HG03457 (cell line): ENCODE measurements around the gene EMC1.
"Not testable (repeated sequence)": the region's sequence is repeated elsewhere in the genome, so short reads cannot be mapped to it uniquely, and the experiment has no call there.

Experiments used
- ATAC-seq: cut with Tn5 transposase; IDR thresholded peaks from one replicate; pipeline ENCODE4 v1.9.1; 2021; ENCODE audit warnings: moderate number of reproducible peaks; ENCODE audit not compliant: unreplicated experiment

EMC1 gene

DNA sequence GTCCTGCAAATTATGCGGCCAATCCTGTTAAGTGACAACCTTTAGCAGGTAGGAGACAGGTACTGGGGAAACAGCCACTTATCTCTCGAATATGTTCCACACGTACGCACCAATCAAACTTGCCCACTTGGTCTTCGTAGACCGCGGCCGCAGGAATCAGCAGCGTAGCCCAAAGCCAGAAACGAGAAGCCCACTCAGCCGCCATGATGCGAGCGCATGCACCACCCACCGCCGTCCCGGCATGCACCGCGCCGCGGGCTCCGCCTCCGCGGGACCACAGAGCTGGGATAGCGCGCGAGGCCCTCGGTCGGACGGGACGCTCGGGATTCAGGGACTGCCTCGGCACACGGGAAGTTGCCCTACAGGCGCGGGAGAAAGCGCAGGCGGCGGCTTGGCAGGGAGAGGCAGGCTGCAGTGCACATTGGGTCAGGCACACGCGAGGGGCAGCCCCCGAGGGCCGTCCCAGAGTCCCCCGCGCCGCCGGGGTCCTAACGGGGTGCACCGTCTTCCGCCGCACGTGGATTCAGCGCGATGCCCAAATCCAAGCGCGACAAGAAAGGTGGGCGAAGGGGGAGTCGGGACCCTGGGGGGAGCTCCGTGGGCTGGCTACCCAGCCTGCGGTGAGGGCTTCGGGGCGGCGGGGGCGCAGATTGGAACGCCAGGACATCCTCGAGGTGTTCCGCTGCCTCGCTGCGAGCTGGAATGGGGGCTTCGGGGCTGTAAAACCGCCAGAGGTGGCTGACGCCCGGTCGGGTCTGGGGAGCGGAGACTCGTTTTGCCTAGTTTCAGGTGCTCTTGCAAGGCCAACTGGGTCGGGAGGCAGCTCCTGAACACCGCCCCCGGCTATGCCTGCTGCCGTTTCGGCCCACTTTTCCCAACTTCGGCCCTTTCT is at the start of gene EMC1, which contains the start of gene MRTO4:
TSS of gene EMC1 (minus strand) at position 220 of the 892 bp plus-strand sequence. CDS start at position 205, 15 bp downstream.
TSS of gene MRTO4 (plus strand) at position 501 of the 892 bp plus-strand sequence. CDS start at position 532, 31 bp downstream.
- ATAC-seq = no peak

GRCh38 chr1:19300211-19300610 is 48.9 kb upstream of the EMC1 start:
- no peak for ATAC-seq

DNA sequence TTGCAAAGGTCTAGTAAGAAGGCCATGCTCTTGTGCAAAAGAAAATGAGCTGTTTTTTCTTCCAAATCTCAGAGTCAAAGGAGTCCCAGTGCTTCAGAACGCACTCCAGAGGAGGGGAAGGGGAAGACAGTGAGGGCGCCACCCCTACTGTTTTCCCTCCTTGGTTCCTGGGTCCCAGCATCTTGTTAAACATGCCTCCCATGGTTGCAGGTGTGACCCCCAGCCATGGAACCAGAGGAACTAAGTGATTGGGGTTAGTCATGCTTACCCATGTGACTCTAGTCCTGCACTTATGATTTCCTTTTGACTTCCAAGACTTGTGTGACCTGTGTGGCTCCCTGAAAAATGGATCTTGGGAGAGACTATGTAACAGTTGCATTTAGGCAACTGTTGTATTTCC is 43.3 kb upstream of the EMC1 start:
- no peak for ATAC-seq

DNA sequence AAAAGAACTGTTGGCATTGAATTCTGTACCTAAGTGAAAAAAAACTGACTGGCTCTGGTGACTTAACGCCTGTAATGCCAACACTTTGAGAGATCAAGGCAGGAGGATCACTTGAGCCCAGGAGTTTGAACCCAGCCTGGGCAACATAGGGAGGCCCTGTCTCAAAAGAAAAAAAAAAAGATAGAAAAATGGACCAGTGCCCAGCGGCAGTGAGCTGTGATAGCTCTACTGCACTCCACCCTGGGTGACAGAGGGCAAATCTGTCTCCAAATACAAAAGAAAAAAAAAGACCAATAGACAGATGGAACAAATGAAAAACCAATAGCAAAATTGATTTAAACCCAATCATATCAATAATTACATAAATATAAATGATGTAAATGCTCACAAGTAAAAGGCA is 37.9 kb upstream of the EMC1 start:
- no peak for ATAC-seq

DNA sequence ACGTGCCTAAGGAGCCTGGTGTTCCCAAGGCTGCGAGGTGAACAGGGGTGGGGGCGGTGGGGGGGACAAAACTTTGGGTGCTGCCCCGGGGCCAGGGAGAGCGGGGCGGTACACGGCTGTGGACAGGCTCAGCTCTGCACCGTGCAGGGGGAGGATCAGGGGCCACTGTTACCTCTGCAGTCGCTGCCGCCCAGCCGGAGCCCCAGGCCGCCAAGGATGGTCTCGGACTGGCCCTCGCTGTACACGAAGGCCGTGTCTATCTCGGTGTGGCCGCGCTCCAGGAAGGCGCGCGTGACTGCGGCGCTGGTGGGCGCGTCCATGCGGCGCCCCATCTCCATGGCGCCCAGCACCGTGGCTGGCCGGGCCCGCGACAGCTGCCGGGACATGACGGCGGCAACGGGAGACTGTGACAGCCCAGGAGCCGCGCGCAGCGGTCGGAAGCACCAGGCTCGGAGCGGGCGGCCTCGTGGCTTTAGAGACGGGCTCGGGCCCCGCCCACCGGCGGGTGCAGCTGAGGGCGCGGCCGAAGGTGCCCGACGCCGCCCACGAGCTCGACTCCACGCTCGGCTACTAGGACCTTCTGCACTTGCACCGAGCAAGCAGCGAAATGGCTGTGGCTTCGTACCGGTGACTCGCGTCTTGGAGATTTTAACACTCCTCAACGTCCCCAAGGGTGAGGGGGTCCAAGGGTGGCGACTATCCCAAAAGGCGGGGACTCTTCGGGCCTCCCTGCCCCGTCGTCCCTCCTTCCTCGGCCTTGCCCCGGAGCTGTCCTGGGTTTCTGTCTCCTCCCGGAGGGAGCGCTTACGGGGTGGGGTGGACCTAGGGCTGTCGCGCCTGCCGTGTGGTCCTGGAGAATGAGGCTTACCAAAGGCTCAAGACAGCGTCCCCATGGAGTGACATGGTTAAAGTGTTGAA is 37.3 kb upstream of the EMC1 start, which contains the start of gene AKR7A3:
TSS of gene AKR7A3 (minus strand) at position 447 of the 918 bp plus-strand sequence. CDS start at position 386, 61 bp downstream.
- not testable (repeated sequence) for ATAC-seq

- ATAC-seq = no peak
Observed at GRCh38 chr1:19287436-19288185, 36.3 kb upstream of the EMC1 start.

GRCh38 chr1:19285807-19286206 is 34.5 kb upstream of the EMC1 start:
- ATAC-seq = not testable (repeated sequence)

GRCh38 chr1:19285366-19285765 is 34.0 kb upstream of the EMC1 start:
- not testable (repeated sequence) for ATAC-seq

- no peak for ATAC-seq
Observed at GRCh38 chr1:19284881-19285280, 33.6 kb upstream of the EMC1 start.

DNA sequence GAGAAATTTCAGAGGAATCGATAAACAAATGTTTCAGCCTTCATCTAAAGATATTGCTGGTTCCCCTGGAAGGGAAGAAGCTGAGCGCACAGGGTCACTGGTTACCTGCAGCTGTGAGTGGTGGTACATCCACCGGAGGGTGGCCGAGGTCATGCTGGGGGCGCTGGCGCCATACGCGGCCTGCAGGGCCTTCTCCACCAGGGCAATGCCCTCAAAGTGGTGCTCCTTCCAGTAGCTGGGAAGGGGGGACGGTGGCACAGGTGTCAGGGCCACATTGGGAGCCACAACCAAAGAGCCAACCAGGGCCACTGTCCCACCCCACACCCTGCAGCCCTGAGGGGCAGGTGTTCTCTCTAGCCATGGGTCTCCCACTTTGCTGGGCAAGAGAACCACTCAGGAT is 32.6 kb upstream of the EMC1 start:
- ATAC-seq = no peak

DNA sequence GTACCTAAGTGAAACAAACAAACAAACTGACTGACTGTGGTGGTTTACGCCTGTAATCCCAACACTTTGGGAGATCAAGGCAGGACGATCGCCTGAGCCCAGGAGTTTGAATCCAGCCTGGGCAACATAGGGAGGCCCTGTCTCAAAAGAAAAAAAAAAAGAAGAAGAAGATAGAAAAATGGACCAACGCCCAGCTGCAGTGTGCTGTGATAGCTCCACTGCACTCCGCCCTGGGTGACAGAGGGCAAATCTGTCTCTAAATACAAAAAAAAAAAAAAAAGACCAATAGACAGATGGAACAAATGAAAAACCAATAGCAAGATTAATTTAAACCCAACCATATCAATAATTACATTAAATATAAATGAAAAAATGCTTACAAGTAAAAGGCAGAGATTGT is 23.3 kb upstream of the EMC1 start:
- no peak for ATAC-seq

- ATAC-seq = not testable (repeated sequence)
Observed at GRCh38 chr1:19273844-19274531, 22.7 kb upstream of the EMC1 start.

DNA sequence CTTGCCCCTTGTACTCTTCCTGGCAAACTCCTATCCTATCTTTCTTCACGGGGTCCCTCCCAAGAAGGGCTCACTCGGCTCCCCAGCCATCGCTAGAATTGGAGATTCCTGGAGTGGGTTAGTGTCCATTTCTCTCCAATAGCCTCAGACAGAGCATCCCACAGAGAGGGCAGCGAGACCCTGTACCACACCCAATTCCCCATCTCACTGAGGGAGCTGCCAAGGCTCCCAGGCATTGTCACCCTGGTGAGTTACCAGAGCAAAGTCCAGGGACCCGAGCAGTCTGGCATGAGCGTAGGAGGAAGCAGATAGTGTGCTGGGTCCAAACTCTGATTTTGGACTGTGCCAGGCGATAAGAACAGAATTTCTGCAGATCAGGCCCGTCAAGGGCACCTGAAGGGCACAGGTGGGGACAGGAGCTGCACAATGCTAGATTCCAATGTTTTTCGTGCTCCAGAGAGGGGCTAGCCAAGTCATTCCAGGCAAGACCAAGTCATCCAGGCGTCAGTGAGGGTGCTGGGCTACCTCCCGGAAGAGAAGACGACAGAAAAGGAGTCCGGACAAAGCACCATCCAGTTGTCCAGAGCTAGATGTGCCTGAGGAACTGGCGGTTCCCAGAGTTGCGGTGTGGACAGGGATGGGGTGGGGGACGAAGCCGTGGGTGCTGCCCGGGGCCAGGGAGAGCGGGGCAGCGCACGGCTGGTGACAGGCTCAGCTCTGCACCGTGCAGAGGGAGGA is 22.0 kb upstream of the EMC1 start:
- no peak for ATAC-seq

- ATAC-seq = no peak
Observed at GRCh38 chr1:19272064-19272463, 20.7 kb upstream of the EMC1 start.

GRCh38 chr1:19270343-19270730 is 19.0 kb upstream of the EMC1 start:
- not testable (repeated sequence) for ATAC-seq

DNA sequence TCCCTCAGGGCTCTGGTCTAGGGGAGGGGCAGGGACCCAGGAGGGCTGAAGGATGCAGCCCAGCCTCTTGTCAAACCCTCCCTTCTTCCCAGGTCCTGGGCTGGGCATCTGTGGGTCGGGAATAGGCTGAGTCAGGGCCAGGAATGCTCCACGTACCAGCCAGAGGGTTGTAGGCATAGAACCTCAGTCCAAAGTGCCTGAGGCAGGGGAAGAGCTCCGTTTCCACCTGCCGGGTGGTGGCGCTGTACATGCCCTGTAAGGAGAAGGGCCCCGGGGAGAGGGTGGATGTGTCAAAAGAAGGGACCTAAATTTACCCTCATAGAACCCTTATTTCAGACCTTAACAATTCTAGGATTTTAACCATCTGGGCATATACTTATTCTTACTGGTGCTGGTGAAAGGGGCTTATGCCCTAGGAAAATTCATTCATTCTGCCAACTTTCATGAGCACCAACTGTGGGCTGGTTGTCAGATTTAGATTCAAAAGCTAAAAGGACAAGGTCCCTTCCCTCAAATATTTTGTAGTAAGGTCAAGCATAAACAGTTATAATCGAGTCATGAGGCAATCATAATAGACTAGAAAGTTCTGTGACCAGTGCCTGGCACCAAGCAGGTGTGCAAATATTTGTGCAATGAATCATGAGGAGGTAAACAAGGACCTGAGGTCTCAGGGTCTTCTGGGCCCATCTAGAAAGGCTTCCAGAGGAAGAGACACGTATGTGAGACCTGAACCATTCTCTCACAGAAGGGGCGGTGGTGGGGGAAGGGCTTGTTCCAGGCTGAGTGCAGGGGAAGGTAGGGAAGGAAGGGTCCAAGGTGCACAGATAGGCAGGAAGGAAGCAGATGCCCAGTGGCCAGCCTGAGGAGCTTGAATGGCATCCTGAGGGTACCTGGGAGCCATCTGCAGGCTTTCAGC is 18.4 kb upstream of the EMC1 start:
- not testable (repeated sequence) for ATAC-seq

GRCh38 chr1:19268445-19268844 is 17.1 kb upstream of the EMC1 start:
- no peak for ATAC-seq

- ATAC-seq = no peak
Observed at GRCh38 chr1:19262744-19263143, 11.4 kb upstream of the EMC1 start.
